OCI-LY7 (cell line): Measurements from ENCODE around the gene IGF2. TPM values are rescaled to one million over a fixed set of nuclear protein-coding genes. Genes with fewer than 3 reads are reported as not detected.

ENCODE experiments used
- BruUV-seq: library from RNA; stranded (reverse); fragments of 400-500 nt; replicated peaks from 2 replicates; lab custom pipeline; 2021; lab: Mats Ljungman, UMichigan
- CTCF ChIA-PET: fragments of 300-600 bp; sonication (Branson Sonifier 250); formaldehyde crosslinking; loops from one replicate; lab custom pipeline; 2022; ENCODE audit warnings: antibody characterized with exemption; ENCODE audit not compliant: unreplicated experiment; lab: Charles Lee
- POLR2A ChIA-PET: fragments of 300-600 bp; sonication (Branson Sonifier 250); formaldehyde crosslinking; loops from one replicate; lab custom pipeline; 2022; ENCODE audit warnings: antibody characterized with exemption; lab: Charles Lee
- DNase-seq: peaks from one replicate; pipeline ENCODE4 v3.0.0-alpha.2; 2015; ENCODE audit warnings: low spot score
- H2AFZ ChIP-seq: fragments of 200-600 bp; sonication (generic), shearing (Covaris generic); 2 replicates; pipeline ENCODE4 v1.6.1; 2014; ENCODE audit warnings: mild to moderate bottlenecking, antibody characterized with exemption, low read length, moderate library complexity
- H3K27ac ChIP-seq: fragments of 200-600 bp; sonication (generic); 2 replicates; pipeline ENCODE4 v1.5.1; 2014; ENCODE audit warnings: mixed run types, low read depth, mild to moderate bottlenecking, moderate library complexity, low read length, inconsistent platforms; ENCODE audit not compliant: poor library complexity, severe bottlenecking
- H3K36me3 ChIP-seq: fragments of 200-600 bp; sonication (generic); 2 replicates; pipeline ENCODE4 v1.6.1; 2014; ENCODE audit warnings: mild to moderate bottlenecking, antibody characterized with exemption, low read length, moderate library complexity, mixed read lengths; ENCODE audit not compliant: insufficient read depth
- H3K4me1 ChIP-seq: fragments of 200-600 bp; sonication (generic); 2 replicates; pipeline ENCODE4 v1.5.1; 2014; ENCODE audit warnings: mild to moderate bottlenecking, low read length; ENCODE audit not compliant: insufficient read depth, poor library complexity, severe bottlenecking
- H3K4me2 ChIP-seq: fragments of 200-600 bp; sonication (generic); 2 replicates; pipeline ENCODE4 v1.6.1; 2014; ENCODE audit warnings: mild to moderate bottlenecking, low read length
- H3K4me3 ChIP-seq: fragments of 200-600 bp; sonication (generic); 2 replicates; pipeline ENCODE4 v1.5.1; 2014; ENCODE audit warnings: mild to moderate bottlenecking, low read depth, low read length; ENCODE audit not compliant: poor library complexity, severe bottlenecking
- H3K79me2 ChIP-seq: fragments of 200-600 bp; sonication (generic); 2 replicates; pipeline ENCODE4 v1.6.1; 2016; ENCODE audit warnings: low read depth, mild to moderate bottlenecking, low read length, moderate library complexity, mixed read lengths; ENCODE audit not compliant: insufficient read depth
- H3K9me2 ChIP-seq: fragments of 200-600 bp; sonication (generic); 2 replicates; pipeline ENCODE4 v1.6.1; 2016; ENCODE audit warnings: mild to moderate bottlenecking, low read length, mixed read lengths; ENCODE audit not compliant: insufficient read depth
- H3K9me3 ChIP-seq: fragments of 200-600 bp; sonication (generic); 2 replicates; pipeline ENCODE4 v1.6.1; 2014; ENCODE audit warnings: mild to moderate bottlenecking, mixed run types, low read length, mixed read lengths
- H4K20me1 ChIP-seq: fragments of 200-600 bp; sonication (generic); 2 replicates; pipeline ENCODE4 v1.6.1; 2014; ENCODE audit warnings: mild to moderate bottlenecking, antibody characterized with exemption, low read length, moderate library complexity, mixed read lengths; ENCODE audit not compliant: insufficient read depth
- EZH2phosphoT487 ChIP-seq: fragments of 200-600 bp; sonication (generic); IDR thresholded peaks from 2 replicates; pipeline ENCODE4 v1.6.1; 2018; ENCODE audit warnings: low read depth, borderline replicate concordance, mild to moderate bottlenecking, mixed run types, antibody characterized with exemption, low read length, moderate library complexity, mixed read lengths
- intact Hi-C: fragments of 100-400 bp; cut with micrococcal nuclease; formaldehyde crosslinking; loops from one replicate; pipeline ENCODE4 v1.10.0; 2022; ENCODE audit not compliant: unreplicated experiment
- microRNA-seq: library from miRNA; unstranded; fragments of <30 nt; microRNA quantifications from one replicate; pipeline ENCODE4 v1.2.0, GENCODE V29; 2022; ENCODE audit warnings: borderline replicate concordance
- small RNA-seq: library from RNA; depleted of rRNA; stranded (forward); fragments of <200 nt; gene quantifications from one replicate; pipeline ENCODE3, GENCODE V24; 2014
- total RNA-seq, 2 experiments: library from RNA; depleted of rRNA in 1 of 2; stranded (reverse); fragments of >200 nt in 1 of 2; shearing (Covaris generic) in 1 of 2; gene quantifications; 2 replicates each; pipeline ENCODE4 v1.2.3, GENCODE V29; 2014 to 2022
- TF ChIP-seq, protein P1 (sequence below): fragments of 200-600 bp; sonication (generic); conservative IDR thresholded peaks from 2 replicates; pipeline ENCODE4 v1.5.1; 2014; ENCODE audit warnings: mild to moderate bottlenecking, antibody characterized with exemption, low read length, moderate library complexity, mixed read lengths

IGF2 gene
- total RNA-seq, 2 experiments from 2014 or later: not detected

DNA sequence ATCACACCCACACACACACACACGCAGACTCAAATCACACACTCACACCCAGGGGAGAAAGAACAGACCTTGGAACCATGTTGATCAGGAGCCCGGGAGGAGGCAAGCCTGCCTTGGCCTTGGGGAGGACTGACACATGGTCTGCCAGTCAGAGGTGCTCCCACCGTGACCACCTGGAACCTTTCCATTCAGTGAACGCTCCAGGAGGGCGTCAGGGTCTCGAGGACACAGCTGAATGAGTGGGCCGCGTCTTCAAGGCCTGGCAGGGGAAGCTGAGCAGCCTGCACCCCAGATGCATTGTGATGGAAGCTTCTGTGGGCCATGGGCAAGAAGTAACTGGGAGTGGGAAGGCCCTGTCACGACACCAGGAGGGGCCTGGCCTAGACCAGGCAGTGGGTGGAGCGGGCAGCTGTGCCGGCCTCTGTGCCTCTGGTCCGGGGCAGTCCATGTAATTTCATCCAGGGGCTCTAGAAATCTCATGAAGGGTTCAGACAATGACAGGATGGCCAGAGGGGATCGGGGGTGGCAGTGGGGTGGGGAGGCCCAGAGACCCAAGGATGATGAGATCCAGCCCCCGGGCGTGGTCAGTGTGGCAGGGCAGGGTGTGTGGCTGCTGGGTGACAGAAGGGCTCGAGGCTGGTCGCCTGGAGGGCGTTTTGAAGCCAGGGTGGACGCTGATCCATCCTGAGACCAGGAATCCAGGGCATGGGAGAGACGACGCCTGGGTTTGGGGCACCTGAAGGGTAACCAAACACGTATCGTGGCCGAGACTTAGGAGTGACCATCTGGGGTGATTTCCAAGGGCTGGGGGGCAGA, 53.7 kb downstream of the IGF2 start:
- ChIA-PET CTCF (no interaction called here), POLR2A (no interaction called here)
- Histone ChIP-seq H3K4me3 (no peak overlapping the region), H3K4me1 (no peaks in the 10 kb centered on the region), H3K4me2 (no peak overlapping the region), H3K27ac (no peak overlapping the region), H2AFZ (no peak overlapping the region), H4K20me1 (no peaks in the 10 kb centered on the region), H3K79me2 (no peaks in the 10 kb centered on the region), H3K9me3 (no peaks in the 10 kb centered on the region), H3K9me2 (no peaks in the 10 kb centered on the region), H3K36me3 (no peaks in the 10 kb centered on the region)
- BruUV-seq: no TSS peak
- DNase-seq: no peak
- intact Hi-C loops: no loop called here
- no peak for TF ChIP-seq EZH2phosphoT487
- TF ChIP-seq, protein P1, sequence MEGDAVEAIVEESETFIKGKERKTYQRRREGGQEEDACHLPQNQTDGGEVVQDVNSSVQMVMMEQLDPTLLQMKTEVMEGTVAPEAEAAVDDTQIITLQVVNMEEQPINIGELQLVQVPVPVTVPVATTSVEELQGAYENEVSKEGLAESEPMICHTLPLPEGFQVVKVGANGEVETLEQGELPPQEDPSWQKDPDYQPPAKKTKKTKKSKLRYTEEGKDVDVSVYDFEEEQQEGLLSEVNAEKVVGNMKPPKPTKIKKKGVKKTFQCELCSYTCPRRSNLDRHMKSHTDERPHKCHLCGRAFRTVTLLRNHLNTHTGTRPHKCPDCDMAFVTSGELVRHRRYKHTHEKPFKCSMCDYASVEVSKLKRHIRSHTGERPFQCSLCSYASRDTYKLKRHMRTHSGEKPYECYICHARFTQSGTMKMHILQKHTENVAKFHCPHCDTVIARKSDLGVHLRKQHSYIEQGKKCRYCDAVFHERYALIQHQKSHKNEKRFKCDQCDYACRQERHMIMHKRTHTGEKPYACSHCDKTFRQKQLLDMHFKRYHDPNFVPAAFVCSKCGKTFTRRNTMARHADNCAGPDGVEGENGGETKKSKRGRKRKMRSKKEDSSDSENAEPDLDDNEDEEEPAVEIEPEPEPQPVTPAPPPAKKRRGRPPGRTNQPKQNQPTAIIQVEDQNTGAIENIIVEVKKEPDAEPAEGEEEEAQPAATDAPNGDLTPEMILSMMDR: no peak

DNA sequence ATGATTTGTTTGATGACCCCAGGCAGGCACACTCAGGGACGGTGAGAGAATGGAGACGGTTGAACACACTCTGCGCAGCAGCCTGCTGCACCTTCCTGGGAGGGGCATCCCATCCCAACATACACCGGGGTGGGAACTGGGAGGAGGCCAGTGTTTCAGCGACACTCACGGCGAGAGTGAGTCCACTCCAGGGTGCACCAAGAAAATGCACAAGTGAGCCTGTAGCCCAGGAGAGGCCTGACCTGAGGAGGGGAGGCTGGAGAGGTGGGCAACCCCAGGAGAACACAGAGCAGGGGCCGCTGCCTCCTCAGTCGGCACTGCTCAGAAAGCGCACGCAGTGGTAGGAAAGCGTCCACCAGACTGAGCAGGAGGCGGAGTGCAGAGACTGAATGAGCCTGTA, 54.5 kb downstream of the IGF2 start:
- POLR2A ChIA-PET: no interaction called here
- Histone ChIP-seq H4K20me1 (no peaks in the 10 kb centered on the region), H3K36me3 (no peaks in the 10 kb centered on the region), H3K4me2 (no peak overlapping the region), H2AFZ (no peak overlapping the region), H3K9me3 (no peaks in the 10 kb centered on the region), H3K79me2 (no peaks in the 10 kb centered on the region), H3K9me2 (no peaks in the 10 kb centered on the region), H3K27ac (no peak overlapping the region), H3K4me3 (no peak overlapping the region), H3K4me1 (no peaks in the 10 kb centered on the region)
- no TSS peak for BruUV-seq
- intact Hi-C loops: no loop called here
- CTCF ChIA-PET: no interaction called here
- TF ChIP-seq, protein P1: no peak
- no peak for TF ChIP-seq EZH2phosphoT487
- no peak for DNase-seq

Small RNA genes within 50 kb of the gene (microRNA-seq; reads per million reads assigned to microRNA genes)
- gene MIR4686 (not detected), gene MIR483 (not detected)

Small RNA genes within 50 kb of the gene (small RNA-seq; reads per million reads assigned to genes)
- not detected for gene MIR4686
- gene MIR483: not detected

Other genes with a start within 250 kb of the IGF2 start
- gene PRR33, start 247.5 kb downstream of the IGF2 start, total RNA-seq (2014; rRNA removed; shearing (Covaris generic)): not detected in 2 replicates
- not detected in 2 replicates for gene PRR33, start 247.5 kb downstream of the IGF2 start, total RNA-seq (2022)
- 6.2 and 10.0 TPM in 2 replicates for gene TNNT3, start 219.7 kb downstream of the IGF2 start, total RNA-seq (2014; rRNA removed; shearing (Covaris generic))
- gene TNNT3, start 219.7 kb downstream of the IGF2 start, total RNA-seq (2022): 4.7 and 5.8 TPM in 2 replicates
- gene MRPL23, start 192.1 kb downstream of the IGF2 start, total RNA-seq (2014; rRNA removed; shearing (Covaris generic)): 149 and 199 TPM in 2 replicates
- gene MRPL23, start 192.1 kb downstream of the IGF2 start, total RNA-seq (2022): 107 and 131 TPM in 2 replicates
- not detected in 2 replicates for gene H19, start 141.5 kb downstream of the IGF2 start, total RNA-seq (2014; rRNA removed; shearing (Covaris generic))
- gene H19, start 141.5 kb downstream of the IGF2 start, total RNA-seq (2022): not detected in 2 replicates
- gene INS, start 21.8 kb upstream of the IGF2 start, total RNA-seq (2014; rRNA removed; shearing (Covaris generic)): not detected in 2 replicates
- gene INS, start 21.8 kb upstream of the IGF2 start, total RNA-seq (2022): not detected in 2 replicates
- gene TH, start 32.4 kb upstream of the IGF2 start, total RNA-seq (2014; rRNA removed; shearing (Covaris generic)): not detected in 2 replicates
- not detected in 2 replicates for gene TH, start 32.4 kb upstream of the IGF2 start, total RNA-seq (2022)
- gene ASCL2, start 131.2 kb upstream of the IGF2 start, total RNA-seq (2014; rRNA removed; shearing (Covaris generic)): not detected in 2 replicates
- gene ASCL2, start 131.2 kb upstream of the IGF2 start, total RNA-seq (2022): not detected in 2 replicates
- 0.47 TPM in 1 of 2 replicates, not detected in the other for gene C11orf21, start 162.5 kb upstream of the IGF2 start, total RNA-seq (2014; rRNA removed; shearing (Covaris generic))
- gene C11orf21, start 162.5 kb upstream of the IGF2 start, total RNA-seq (2022): 1.9 and 2.5 TPM in 2 replicates
- 0.69 and 1.1 TPM in 2 replicates for gene TSPAN32, start 162.6 kb upstream of the IGF2 start, total RNA-seq (2014; rRNA removed; shearing (Covaris generic))
- gene TSPAN32, start 162.6 kb upstream of the IGF2 start, total RNA-seq (2022): 1.5 and 2.0 TPM in 2 replicates
- gene CD81, start 237.9 kb upstream of the IGF2 start, total RNA-seq (2014; rRNA removed; shearing (Covaris generic)): 233 and 290 TPM in 2 replicates
- 343 and 404 TPM in 2 replicates for gene CD81, start 237.9 kb upstream of the IGF2 start, total RNA-seq (2022)